ENCODE results near the gene MOV10. TPM values are rescaled to one million over a fixed set of nuclear protein-coding genes. Genes with fewer than 3 reads are reported as not detected.

Gene MOV10
- polyA plus RNA-seq, 1 donor from 2014 or later, result 1.4 TPM

- peaks cover 15% of the 10 kb centered on the region for H3K27me3 ChIP-seq (ENCODE audit: insufficient read depth, low read depth, low read length)
These were observed 68.9 kb downstream of the MOV10 start for GRCh38 chr1:112743174-112744008.

DNA sequence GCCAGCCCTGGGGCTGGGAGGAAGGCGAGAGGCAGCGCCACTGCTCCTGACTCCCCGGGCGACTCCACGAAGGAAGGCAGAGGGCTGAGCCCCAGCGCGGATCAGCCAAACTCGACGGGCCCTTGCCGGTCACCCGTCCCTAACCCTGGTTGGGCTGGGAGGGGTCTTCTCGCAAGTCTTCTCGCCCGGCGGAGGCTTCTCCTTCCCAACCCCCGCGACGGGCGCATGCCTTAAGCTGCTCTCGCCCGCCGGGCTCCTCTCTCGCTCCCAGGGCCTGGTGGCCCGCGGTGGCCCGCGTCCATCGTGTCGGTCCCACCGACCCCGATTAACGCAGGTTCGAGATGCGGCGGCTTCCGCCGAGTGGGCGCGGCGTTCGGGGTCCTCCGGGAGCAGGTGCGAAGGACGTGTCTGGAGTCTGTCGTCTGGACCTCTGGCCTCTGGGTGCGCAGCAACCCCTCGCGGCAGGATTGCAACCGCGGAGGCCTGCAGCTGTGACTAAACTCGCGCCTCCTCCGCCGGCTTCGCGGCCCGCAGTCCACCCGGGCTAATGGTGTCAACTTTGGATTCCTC, 69.6 kb downstream of the MOV10 start:
- H3K9ac ChIP-seq (ENCODE audit: low read length), result no peak overlapping the region
- H3K4me2 ChIP-seq (ENCODE audit: low read length), result no peak overlapping the region
- no peaks in the 10 kb centered on the region for H3F3A ChIP-seq (ENCODE audit: insufficient read depth, low read length, poor library complexity, severe bottlenecking)
- no peaks in the 10 kb centered on the region for H3K9me2 ChIP-seq (ENCODE audit: insufficient read depth, low read length)
- no peak overlapping the region for H2AFZ ChIP-seq (ENCODE audit: low read depth, low read length)
- no peak overlapping the region for H3K4me3 ChIP-seq (ENCODE audit: low read length)
- H3K27me3 ChIP-seq (ENCODE audit: insufficient read depth, low read depth, low read length), result peaks cover 15% of the 10 kb centered on the region
- H4K20me1 ChIP-seq (ENCODE audit: insufficient read depth), result no peaks in the 10 kb centered on the region
- no peaks in the 10 kb centered on the region for H3K9me3 ChIP-seq (ENCODE audit: low read length)
- no peaks in the 10 kb centered on the region for H3K36me3 ChIP-seq (ENCODE audit: insufficient read depth, low read length)
- no peaks in the 10 kb centered on the region for H3K79me2 ChIP-seq (replicated peaks; ENCODE audit: insufficient read depth, low read length)
- TF ChIP-seq RAD21 (conservative IDR thresholded peaks at IDR 0.05) (no peak), EZH2 (IDR thresholded peaks at IDR 0.05; ENCODE audit: borderline replicate concordance, insufficient read depth, low read length, poor library complexity, severe bottlenecking) (no peak), TAF1 (IDR thresholded peaks at IDR 0.05; ENCODE audit: low read depth) (no peak), EP300 (conservative IDR thresholded peaks at IDR 0.05; ENCODE audit: poor library complexity, severe bottlenecking) (no peak), POLR2AphosphoS5 (IDR thresholded peaks at IDR 0.05) (no peak), MXI1 (conservative IDR thresholded peaks at IDR 0.05; ENCODE audit: poor library complexity, severe bottlenecking) (no peak), SMC3 (conservative IDR thresholded peaks at IDR 0.05; ENCODE audit: poor library complexity) (no peak)
- TF ChIP-seq, protein P1, sequence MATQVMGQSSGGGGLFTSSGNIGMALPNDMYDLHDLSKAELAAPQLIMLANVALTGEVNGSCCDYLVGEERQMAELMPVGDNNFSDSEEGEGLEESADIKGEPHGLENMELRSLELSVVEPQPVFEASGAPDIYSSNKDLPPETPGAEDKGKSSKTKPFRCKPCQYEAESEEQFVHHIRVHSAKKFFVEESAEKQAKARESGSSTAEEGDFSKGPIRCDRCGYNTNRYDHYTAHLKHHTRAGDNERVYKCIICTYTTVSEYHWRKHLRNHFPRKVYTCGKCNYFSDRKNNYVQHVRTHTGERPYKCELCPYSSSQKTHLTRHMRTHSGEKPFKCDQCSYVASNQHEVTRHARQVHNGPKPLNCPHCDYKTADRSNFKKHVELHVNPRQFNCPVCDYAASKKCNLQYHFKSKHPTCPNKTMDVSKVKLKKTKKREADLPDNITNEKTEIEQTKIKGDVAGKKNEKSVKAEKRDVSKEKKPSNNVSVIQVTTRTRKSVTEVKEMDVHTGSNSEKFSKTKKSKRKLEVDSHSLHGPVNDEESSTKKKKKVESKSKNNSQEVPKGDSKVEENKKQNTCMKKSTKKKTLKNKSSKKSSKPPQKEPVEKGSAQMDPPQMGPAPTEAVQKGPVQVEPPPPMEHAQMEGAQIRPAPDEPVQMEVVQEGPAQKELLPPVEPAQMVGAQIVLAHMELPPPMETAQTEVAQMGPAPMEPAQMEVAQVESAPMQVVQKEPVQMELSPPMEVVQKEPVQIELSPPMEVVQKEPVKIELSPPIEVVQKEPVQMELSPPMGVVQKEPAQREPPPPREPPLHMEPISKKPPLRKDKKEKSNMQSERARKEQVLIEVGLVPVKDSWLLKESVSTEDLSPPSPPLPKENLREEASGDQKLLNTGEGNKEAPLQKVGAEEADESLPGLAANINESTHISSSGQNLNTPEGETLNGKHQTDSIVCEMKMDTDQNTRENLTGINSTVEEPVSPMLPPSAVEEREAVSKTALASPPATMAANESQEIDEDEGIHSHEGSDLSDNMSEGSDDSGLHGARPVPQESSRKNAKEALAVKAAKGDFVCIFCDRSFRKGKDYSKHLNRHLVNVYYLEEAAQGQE (IDR thresholded peaks at IDR 0.05; ENCODE audit: borderline replicate concordance), result no peak
- TF ChIP-seq, protein P2, sequence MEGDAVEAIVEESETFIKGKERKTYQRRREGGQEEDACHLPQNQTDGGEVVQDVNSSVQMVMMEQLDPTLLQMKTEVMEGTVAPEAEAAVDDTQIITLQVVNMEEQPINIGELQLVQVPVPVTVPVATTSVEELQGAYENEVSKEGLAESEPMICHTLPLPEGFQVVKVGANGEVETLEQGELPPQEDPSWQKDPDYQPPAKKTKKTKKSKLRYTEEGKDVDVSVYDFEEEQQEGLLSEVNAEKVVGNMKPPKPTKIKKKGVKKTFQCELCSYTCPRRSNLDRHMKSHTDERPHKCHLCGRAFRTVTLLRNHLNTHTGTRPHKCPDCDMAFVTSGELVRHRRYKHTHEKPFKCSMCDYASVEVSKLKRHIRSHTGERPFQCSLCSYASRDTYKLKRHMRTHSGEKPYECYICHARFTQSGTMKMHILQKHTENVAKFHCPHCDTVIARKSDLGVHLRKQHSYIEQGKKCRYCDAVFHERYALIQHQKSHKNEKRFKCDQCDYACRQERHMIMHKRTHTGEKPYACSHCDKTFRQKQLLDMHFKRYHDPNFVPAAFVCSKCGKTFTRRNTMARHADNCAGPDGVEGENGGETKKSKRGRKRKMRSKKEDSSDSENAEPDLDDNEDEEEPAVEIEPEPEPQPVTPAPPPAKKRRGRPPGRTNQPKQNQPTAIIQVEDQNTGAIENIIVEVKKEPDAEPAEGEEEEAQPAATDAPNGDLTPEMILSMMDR (IDR thresholded peaks at IDR 0.05; ENCODE audit: poor library complexity, severe bottlenecking), result no peak
- H3K27ac ChIP-seq (ENCODE audit: low read length), result no peak overlapping the region

More at GRCh38 chr1:112743174-112744008, 68.9 kb downstream of the MOV10 start:
- Histone ChIP-seq H3K9ac (ENCODE audit: low read length) (no peak overlapping the region), H3K79me2 (replicated peaks; ENCODE audit: insufficient read depth, low read length) (no peaks in the 10 kb centered on the region), H3K4me3 (ENCODE audit: low read length) (no peak overlapping the region), H3K9me3 (ENCODE audit: low read length) (no peaks in the 10 kb centered on the region), H3K36me3 (ENCODE audit: insufficient read depth, low read length) (no peaks in the 10 kb centered on the region), H3F3A (ENCODE audit: insufficient read depth, low read length, poor library complexity, severe bottlenecking) (no peaks in the 10 kb centered on the region), H4K20me1 (ENCODE audit: insufficient read depth) (no peaks in the 10 kb centered on the region), H3K4me2 (ENCODE audit: low read length) (no peak overlapping the region), H3K27ac (ENCODE audit: low read length) (no peak overlapping the region), H3K9me2 (ENCODE audit: insufficient read depth, low read length) (no peaks in the 10 kb centered on the region), H2AFZ (ENCODE audit: low read depth, low read length) (no peak overlapping the region)
- TF ChIP-seq, protein P1 (IDR thresholded peaks at IDR 0.05; ENCODE audit: borderline replicate concordance), result no peak
